ENCODE results near the gene CEP97. TPM values are rescaled to one million over a fixed set of nuclear protein-coding genes. Genes with fewer than 3 reads are reported as not detected.

The CEP97 gene
- polyA plus RNA-seq, 1 donor, result 5.3 TPM

DNA sequence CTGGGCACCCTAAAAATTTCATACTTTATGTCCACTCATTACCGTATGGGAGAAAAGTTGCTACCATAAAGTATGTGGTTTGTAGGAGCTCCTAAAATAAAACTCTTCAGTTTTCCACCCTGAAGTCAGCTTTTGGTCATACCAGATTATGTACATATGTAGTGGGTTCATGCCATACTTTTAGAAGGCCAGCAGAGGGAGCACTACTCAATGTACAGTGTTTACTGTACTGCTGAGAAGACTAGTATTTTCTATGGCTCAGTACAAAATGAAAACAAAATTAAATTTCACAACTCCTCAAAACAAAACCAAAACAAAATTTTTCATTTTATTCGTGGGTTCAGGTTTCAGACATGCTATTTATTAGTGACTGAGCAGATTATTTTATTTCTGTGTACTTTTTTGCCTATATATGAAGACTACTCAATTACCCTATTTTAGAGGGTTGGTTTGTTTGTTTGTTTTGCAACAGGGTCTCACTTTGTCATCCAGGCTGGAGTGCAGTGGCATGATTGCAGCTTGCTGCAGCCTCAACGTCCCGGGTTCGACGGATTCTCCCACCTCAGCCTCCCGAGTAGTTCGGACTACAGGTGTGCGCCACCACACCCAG, 78.9 kb downstream of the CEP97 start:
- 100% methylated on average over 3 of the region's 9 CpGs for WGBS (ENCODE audit: insufficient coverage, low lambda C conversion rate)
- Histone ChIP-seq H3K4me3 (ENCODE audit: low read length) (no peak overlapping the region), H3K36me3 (ENCODE audit: control insufficient read depth, insufficient read depth, low read length) (peaks cover 3% of the 10 kb centered on the region), H3K27me3 (ENCODE audit: control insufficient read depth, insufficient read depth, low read length) (no peaks in the 10 kb centered on the region), H3K27ac (ENCODE audit: low read length) (no peak overlapping the region), H3K9me3 (ENCODE audit: control insufficient read depth, low read depth, low read length) (no peaks in the 10 kb centered on the region), H3K4me1 (ENCODE audit: control insufficient read depth, insufficient read depth, low read length) (no peaks in the 10 kb centered on the region)
- peak; percentile 49 to 57 for DNase-seq

DNA sequence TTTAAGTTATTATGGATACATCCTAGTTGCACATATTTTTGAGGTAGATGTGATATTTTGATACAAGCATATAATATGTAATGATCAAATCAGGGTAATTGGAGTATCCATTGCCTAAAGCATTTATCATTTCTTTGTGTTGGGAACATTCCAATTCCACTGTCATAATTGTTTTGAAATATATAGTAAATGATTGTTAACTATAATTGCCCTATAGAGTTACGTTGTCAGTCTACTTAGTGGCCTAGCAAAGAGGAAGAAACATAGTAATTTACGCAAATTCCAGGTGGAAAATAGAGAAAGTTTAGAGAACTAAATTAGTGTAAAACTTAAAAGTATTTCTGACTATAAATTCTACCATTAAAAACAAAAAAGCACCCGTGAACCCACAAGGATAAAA, 79.5 kb downstream of the CEP97 start:
- 61% methylated on average over 3 of the region's 3 CpGs for WGBS (ENCODE audit: insufficient coverage, low lambda C conversion rate)
- Histone ChIP-seq H3K9me3 (ENCODE audit: control insufficient read depth, low read depth, low read length) (no peaks in the 10 kb centered on the region), H3K27ac (ENCODE audit: low read length) (no peak overlapping the region), H3K4me1 (ENCODE audit: control insufficient read depth, insufficient read depth, low read length) (no peaks in the 10 kb centered on the region), H3K4me3 (ENCODE audit: low read length) (no peak overlapping the region), H3K36me3 (ENCODE audit: control insufficient read depth, insufficient read depth, low read length) (peaks cover 3% of the 10 kb centered on the region), H3K27me3 (ENCODE audit: control insufficient read depth, insufficient read depth, low read length) (no peaks in the 10 kb centered on the region)
- no peak for DNase-seq

DNA sequence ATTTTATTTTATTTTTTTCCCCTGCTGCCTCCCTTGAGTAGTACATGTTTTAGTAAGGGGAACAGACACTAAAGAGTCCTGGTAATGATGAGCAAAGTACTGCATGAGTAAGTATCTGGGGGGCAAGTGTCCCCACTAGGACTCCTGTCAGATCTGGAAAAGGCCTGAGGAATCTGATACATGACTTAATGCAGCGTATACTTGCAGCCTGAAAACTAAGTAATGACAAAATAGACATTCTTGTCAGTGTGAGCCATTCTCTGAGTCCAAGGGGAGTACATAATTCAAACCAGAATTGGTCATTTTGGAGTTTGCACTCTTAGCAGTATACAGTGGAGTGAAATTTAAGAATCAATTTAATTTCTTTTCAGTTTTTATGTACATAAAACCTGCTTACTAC, 82.1 kb downstream of the CEP97 start:
- no peaks in the 10 kb centered on the region for H3K27me3 ChIP-seq (ENCODE audit: control insufficient read depth, insufficient read depth, low read length)
- H3K4me3 ChIP-seq (ENCODE audit: low read length), result no peak overlapping the region
- H3K36me3 ChIP-seq (ENCODE audit: control insufficient read depth, insufficient read depth, low read length), result peaks cover 3% of the 10 kb centered on the region
- DNase-seq, result no peak
- no CpG with 5 or more reads among the region's 1 CpG for WGBS (ENCODE audit: insufficient coverage, low lambda C conversion rate)
- H3K27ac ChIP-seq (ENCODE audit: low read length), result no peak overlapping the region
- H3K9me3 ChIP-seq (ENCODE audit: control insufficient read depth, low read depth, low read length), result no peaks in the 10 kb centered on the region
- H3K4me1 ChIP-seq (ENCODE audit: control insufficient read depth, insufficient read depth, low read length), result no peaks in the 10 kb centered on the region

DNA sequence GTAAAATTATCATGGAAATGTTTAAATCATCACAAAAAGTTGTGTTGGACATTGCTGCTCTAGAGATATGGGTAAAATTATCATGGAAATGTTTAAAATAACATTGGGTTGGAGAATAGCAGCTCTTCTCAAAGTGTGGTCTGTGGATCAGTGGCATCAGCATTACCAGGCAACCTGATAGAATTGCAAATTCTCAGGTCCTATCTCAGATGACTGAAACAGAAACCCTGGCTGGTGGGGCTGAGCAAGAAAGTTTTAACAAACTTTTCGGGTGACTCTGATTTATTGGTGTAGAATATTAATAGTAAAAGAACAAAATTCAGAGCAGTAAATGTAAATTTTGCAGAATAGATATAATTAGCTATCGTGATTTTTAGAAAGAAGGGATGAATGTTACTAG, 83.5 kb downstream of the CEP97 start:
- no peaks in the 10 kb centered on the region for H3K27me3 ChIP-seq (ENCODE audit: control insufficient read depth, insufficient read depth, low read length)
- H3K9me3 ChIP-seq (ENCODE audit: control insufficient read depth, low read depth, low read length), result no peaks in the 10 kb centered on the region
- H3K27ac ChIP-seq (ENCODE audit: low read length), result no peak overlapping the region
- no peaks in the 10 kb centered on the region for H3K36me3 ChIP-seq (ENCODE audit: control insufficient read depth, insufficient read depth, low read length)
- no peak for DNase-seq
- WGBS (ENCODE audit: insufficient coverage, low lambda C conversion rate), result 100% methylated on average over 1 of the region's 2 CpGs
- H3K4me1 ChIP-seq (ENCODE audit: control insufficient read depth, insufficient read depth, low read length), result no peaks in the 10 kb centered on the region
- H3K4me3 ChIP-seq (ENCODE audit: low read length), result no peak overlapping the region

DNA sequence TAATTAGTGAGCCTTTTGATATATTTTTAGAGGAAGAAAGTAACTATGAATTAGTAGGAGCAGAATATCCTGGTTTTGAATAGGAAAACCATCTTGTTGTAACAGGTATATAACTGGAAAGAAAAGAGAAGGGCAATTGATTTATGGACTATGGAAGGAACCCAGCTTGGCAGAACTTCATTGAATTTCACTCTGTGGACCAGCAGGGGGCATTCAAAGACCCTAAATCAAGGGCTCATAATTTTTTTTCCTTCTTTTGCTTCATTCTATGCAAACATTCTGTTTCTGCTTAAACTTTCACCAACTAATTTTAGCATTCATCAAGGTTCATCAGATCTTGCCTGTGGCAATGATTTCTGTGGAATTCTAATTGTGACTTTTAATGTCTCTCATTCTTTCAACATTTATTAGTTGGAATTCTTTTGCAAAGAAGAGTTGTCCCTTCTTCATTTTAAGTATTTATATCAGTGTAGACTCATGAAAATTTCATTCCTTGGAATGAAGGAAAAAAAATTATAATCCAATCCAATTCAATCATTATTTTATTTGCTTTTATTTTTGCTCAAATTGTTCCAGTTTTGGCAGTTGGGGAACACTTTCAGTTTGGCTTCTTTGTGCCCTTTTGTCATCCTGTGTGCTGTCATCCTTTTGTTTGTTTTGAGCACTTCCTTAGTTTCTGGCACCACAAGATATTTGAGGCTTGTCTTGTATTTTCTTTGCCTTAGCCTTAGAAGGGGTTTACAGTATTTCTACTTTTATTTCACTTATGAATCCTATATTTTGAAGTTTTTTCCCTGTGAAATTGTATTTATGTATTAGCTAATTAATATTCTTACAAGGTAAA, 85.0 kb downstream of the CEP97 start:
- Histone ChIP-seq H3K27ac (ENCODE audit: low read length) (no peak overlapping the region), H3K27me3 (ENCODE audit: control insufficient read depth, insufficient read depth, low read length) (no peaks in the 10 kb centered on the region), H3K9me3 (ENCODE audit: control insufficient read depth, low read depth, low read length) (no peaks in the 10 kb centered on the region), H3K4me3 (ENCODE audit: low read length) (no peak overlapping the region), H3K4me1 (ENCODE audit: control insufficient read depth, insufficient read depth, low read length) (peaks cover 5% of the 10 kb centered on the region), H3K36me3 (ENCODE audit: control insufficient read depth, insufficient read depth, low read length) (no peaks in the 10 kb centered on the region)
- DNase-seq, result peak; percentile 31 to 45

DNA sequence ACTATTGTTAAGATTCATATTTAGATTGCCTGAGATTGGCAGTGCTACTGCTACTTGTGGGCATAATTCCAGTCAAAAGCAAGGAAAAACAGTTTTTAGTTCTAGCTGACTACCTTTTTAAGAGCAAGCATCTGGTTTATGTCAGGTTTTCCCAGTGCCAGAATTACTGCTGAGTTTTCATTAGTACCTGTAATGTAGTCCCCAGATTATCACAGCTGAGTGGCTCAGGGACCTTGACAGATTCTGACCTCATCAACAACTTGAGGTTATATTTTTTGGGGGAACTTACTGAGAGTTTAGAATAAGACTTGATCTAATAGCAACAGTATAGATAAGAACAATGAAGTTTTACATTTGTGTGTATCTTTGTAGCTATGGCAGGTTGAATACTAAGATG, 85.6 kb downstream of the CEP97 start:
- no peak overlapping the region for H3K27ac ChIP-seq (ENCODE audit: low read length)

DNA sequence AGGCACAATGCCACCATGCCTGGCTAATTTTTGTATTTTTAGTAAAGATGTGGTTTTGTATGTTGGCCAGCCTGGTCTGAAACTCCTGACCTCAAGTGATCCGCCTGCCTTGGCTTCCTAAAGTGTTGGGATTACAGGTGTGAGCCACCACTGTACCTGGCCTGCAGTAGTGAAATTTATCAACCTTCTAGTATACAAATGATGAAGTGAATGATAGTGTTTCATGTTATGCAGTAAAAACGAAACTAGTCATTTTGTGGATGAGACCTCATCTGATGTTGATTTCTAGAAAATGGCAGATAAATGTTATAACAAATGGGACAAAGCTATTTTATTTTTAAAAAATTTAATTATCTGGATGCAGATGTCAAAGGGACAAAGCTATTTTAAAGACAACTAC, 87.5 kb downstream of the CEP97 start:
- no peak for DNase-seq

More for the DNA sequence above, 85.6 kb downstream of the CEP97 start:
- Histone ChIP-seq H3K9me3 (ENCODE audit: control insufficient read depth, low read depth, low read length) (no peaks in the 10 kb centered on the region), H3K36me3 (ENCODE audit: control insufficient read depth, insufficient read depth, low read length) (no peaks in the 10 kb centered on the region), H3K27me3 (ENCODE audit: control insufficient read depth, insufficient read depth, low read length) (no peaks in the 10 kb centered on the region), H3K4me1 (ENCODE audit: control insufficient read depth, insufficient read depth, low read length) (peaks cover 10% of the 10 kb centered on the region), H3K4me3 (ENCODE audit: low read length) (no peak overlapping the region)
- DNase-seq, result no peak

DNA sequence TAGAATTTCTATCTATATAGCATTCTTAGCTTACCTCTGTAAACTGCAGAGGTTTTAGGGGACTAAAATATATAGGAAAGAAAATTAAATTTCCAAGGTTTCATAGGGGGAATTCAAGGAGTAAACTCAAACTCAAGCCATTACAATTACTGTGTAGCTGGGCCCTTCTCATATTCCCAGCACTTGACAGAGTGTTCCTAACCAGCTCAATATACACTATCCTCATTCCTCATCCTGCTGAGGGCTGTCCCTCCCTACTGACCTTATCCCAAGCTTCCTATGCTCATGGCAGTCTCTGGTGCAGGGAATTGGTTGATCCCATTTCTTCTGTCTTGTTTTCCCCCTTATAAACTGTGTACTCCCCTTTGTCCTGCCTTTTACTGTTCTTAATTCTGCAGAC, 88.5 kb downstream of the CEP97 start:
- H3K36me3 ChIP-seq (ENCODE audit: control insufficient read depth, insufficient read depth, low read length), result peaks cover 4% of the 10 kb centered on the region
- H3K27ac ChIP-seq (ENCODE audit: low read length), result no peak overlapping the region
- H3K4me1 ChIP-seq (ENCODE audit: control insufficient read depth, insufficient read depth, low read length), result peaks cover 14% of the 10 kb centered on the region
- H3K27me3 ChIP-seq (ENCODE audit: control insufficient read depth, insufficient read depth, low read length), result no peaks in the 10 kb centered on the region
- DNase-seq, result no peak
- H3K9me3 ChIP-seq (ENCODE audit: control insufficient read depth, low read depth, low read length), result no peaks in the 10 kb centered on the region
- no peak overlapping the region for H3K4me3 ChIP-seq (ENCODE audit: low read length)

More for the DNA sequence above, 87.5 kb downstream of the CEP97 start:
- Histone ChIP-seq H3K36me3 (ENCODE audit: control insufficient read depth, insufficient read depth, low read length) (no peaks in the 10 kb centered on the region), H3K4me3 (ENCODE audit: low read length) (no peak overlapping the region), H3K27me3 (ENCODE audit: control insufficient read depth, insufficient read depth, low read length) (no peaks in the 10 kb centered on the region), H3K27ac (ENCODE audit: low read length) (no peak overlapping the region), H3K9me3 (ENCODE audit: control insufficient read depth, low read depth, low read length) (no peaks in the 10 kb centered on the region), H3K4me1 (ENCODE audit: control insufficient read depth, insufficient read depth, low read length) (peaks cover 14% of the 10 kb centered on the region)
- WGBS (ENCODE audit: insufficient coverage, low lambda C conversion rate), result 100% methylated on average over 1 of the region's 2 CpGs

DNA sequence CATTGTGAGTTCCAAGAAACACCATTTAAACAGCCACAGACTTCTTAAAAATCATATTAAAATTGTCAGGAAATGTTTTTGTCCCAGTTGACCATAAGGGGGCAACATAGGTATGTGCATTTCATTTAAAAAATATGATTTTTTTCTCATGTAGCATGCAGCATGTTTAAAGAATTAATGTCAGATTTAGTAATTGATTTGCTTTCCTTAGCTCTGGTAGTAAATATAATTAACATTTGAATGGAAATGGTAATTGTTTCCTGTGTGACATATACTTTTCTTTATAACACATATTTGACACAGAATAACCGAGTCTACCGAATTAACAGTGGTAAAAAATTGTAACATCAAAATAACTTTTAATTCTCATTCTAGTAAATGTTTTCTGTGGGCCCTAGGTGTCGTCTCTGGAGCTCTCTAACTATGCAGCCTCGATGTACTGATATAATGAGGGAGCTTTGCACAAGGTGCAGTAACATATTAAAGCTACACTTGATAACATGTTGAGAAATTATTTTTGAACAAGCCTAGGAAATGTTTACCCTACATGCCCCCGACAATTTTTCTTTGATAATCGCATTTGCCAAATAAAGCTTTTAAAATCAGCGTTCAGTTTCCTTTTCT, 89.5 kb downstream of the CEP97 start:
- Histone ChIP-seq H3K36me3 (ENCODE audit: control insufficient read depth, insufficient read depth, low read length) (peaks cover 4% of the 10 kb centered on the region), H3K4me1 (ENCODE audit: control insufficient read depth, insufficient read depth, low read length) (peaks cover 14% of the 10 kb centered on the region), H3K4me3 (ENCODE audit: low read length) (peak overlapping the region; percentile 12), H3K9me3 (ENCODE audit: control insufficient read depth, low read depth, low read length) (no peaks in the 10 kb centered on the region), H3K27ac (ENCODE audit: low read length) (peak overlapping the region; percentile 77), H3K27me3 (ENCODE audit: control insufficient read depth, insufficient read depth, low read length) (no peaks in the 10 kb centered on the region)
- 20% methylated on average over 1 of the region's 7 CpGs for WGBS (ENCODE audit: insufficient coverage, low lambda C conversion rate)
- DNase-seq, result peak in 1 of 2 donors; percentile 38

DNA sequence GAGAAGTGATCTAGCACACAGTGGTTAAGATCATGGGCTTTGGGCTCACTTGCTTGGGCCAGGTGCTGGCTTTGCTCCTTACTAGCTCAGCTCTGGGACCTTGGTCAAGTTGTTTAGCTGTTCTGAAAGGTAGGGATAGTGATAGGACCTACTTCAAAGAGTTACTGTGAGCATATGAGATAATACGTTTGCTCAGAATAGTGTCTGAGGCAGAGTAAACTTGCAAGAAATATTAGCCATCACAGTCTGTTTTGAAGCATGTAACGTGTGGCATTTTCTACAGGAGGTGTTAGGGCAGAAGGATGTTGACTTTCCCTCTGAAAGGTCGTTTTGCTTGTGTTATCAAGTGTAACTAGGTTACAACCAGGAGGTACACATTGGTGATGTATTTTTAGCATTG, 90.4 kb downstream of the CEP97 start:
- Histone ChIP-seq H3K4me3 (ENCODE audit: low read length) (no peak overlapping the region), H3K27ac (ENCODE audit: low read length) (peak overlapping the region; percentile 77), H3K9me3 (ENCODE audit: control insufficient read depth, low read depth, low read length) (no peaks in the 10 kb centered on the region), H3K36me3 (ENCODE audit: control insufficient read depth, insufficient read depth, low read length) (peaks cover 4% of the 10 kb centered on the region), H3K4me1 (ENCODE audit: control insufficient read depth, insufficient read depth, low read length) (peaks cover 14% of the 10 kb centered on the region), H3K27me3 (ENCODE audit: control insufficient read depth, insufficient read depth, low read length) (no peaks in the 10 kb centered on the region)
- 0% methylated on average over 2 of the region's 3 CpGs for whole genome bisulfite sequencing (ENCODE audit: insufficient coverage, low lambda C conversion rate)
- DNase-seq, result peak; percentile 35 to 84

Data from large intestine (tissue), 3 donors.